ENCODE data around the gene TMPRSS4. TPM values are rescaled to one million over a fixed set of nuclear protein-coding genes. Genes with fewer than 3 reads are reported as not detected.

TMPRSS4 gene
- total and polyA plus RNA-seq, 4 donors = 0.96 to 6.5 TPM; not detected in 2

DNA sequence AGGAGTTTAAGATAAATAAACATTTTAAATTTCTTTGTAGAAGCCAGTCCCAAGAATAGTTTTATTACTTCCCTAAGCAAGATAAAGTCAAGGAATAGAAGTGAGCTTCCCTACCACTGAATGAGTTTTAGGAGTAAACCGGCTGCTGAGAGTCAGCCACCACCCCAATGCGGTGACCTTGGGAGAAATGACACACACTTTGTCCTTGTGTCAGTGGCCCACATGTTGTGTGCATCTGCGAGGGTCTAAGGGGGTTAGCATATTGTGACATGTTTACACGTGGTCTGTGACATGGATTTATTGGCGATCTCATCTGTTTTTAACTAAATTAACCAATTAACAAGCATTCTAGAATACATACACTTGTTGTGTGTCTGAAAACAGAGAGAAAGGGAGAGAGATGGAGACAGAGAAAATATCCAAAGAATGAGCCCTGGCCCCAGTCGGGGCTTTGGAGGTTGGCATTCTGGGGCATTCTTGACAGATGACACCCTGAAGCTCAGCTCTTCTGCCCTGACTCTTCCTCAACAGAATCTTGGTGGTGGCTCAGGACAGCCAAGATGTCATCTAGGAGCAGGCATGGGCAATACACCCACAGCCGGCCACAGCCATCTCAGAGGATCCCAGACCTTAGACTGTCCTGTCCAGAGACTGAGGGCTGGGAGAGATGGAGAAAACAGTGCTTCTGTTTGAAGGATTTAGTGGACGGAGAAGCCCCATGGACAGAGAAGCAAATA is 29.7 kb upstream of the TMPRSS4 start:
- intact Hi-C loops (cut with DNase I) = no loop called here
- 68 to 69% methylated on average over 8 of the region's 8 CpGs for WGBS, 2 donors
- ATAC-seq (ENCODE audit: low FRiP score) (no peak), DNase-seq (no peak)
- H3K27me3 ChIP-seq (ENCODE audit: control insufficient read depth in 1 of 2, insufficient read depth in 2 of 2, low read length in 1 of 2) = no peaks in the 10 kb centered on the region
- H3K9me3 ChIP-seq (ENCODE audit: control insufficient read depth, low read length) = no peaks in the 10 kb centered on the region
- H3K27ac ChIP-seq (ENCODE audit: low read depth in 1 of 2, low read length in 2 of 2) = no peak overlapping the region
- no peaks in the 10 kb centered on the region for H3K36me3 ChIP-seq (ENCODE audit: control insufficient read depth in 1 of 2, insufficient read depth in 2 of 2, low read length in 1 of 2)
- no peaks in the 10 kb centered on the region for H3K4me1 ChIP-seq (ENCODE audit: control insufficient read depth in 1 of 2, insufficient read depth in 2 of 2, low read length in 2 of 2)
- no peak overlapping the region for H3K4me3 ChIP-seq (ENCODE audit: low read length in 2 of 2)

DNA sequence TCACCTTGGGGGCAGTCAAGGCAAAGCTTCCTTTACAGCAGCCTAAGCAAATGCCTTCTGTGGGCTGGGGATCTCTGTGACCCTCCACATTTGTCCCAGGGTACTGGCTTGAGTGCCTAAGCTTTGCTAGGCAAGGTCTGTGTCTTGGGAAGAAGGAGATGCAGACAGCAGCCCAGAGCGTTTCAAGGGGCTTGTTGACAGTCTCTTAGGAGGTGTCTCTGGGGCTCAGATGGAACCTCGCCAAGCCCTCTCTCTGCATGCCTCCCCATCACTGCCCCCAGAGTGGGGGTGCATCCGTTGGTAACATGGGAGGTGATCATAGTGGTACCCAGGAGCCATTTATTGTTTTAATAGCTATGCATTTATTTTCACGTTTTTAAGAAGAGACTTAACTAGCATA is 29.1 kb upstream of the TMPRSS4 start:
- Histone ChIP-seq H3K27me3 (ENCODE audit: control insufficient read depth in 1 of 2, insufficient read depth in 2 of 2, low read length in 1 of 2) (no peaks in the 10 kb centered on the region), H3K4me1 (ENCODE audit: control insufficient read depth in 1 of 2, insufficient read depth in 2 of 2, low read length in 2 of 2) (no peaks in the 10 kb centered on the region), H3K27ac (ENCODE audit: low read depth in 1 of 2, low read length in 2 of 2) (no peak overlapping the region), H3K9me3 (ENCODE audit: control insufficient read depth, low read length) (no peaks in the 10 kb centered on the region), H3K4me3 (ENCODE audit: low read length in 2 of 2) (no peak overlapping the region), H3K36me3 (ENCODE audit: control insufficient read depth in 1 of 2, insufficient read depth in 2 of 2, low read length in 1 of 2) (no peaks in the 10 kb centered on the region)
- intact Hi-C loops (cut with DNase I) = no loop called here
- DNase-seq = no peak
- no peak for ATAC-seq (ENCODE audit: low FRiP score)
- 52 to 64% methylated on average over 4 of the region's 4 CpGs for WGBS, 2 donors

DNA sequence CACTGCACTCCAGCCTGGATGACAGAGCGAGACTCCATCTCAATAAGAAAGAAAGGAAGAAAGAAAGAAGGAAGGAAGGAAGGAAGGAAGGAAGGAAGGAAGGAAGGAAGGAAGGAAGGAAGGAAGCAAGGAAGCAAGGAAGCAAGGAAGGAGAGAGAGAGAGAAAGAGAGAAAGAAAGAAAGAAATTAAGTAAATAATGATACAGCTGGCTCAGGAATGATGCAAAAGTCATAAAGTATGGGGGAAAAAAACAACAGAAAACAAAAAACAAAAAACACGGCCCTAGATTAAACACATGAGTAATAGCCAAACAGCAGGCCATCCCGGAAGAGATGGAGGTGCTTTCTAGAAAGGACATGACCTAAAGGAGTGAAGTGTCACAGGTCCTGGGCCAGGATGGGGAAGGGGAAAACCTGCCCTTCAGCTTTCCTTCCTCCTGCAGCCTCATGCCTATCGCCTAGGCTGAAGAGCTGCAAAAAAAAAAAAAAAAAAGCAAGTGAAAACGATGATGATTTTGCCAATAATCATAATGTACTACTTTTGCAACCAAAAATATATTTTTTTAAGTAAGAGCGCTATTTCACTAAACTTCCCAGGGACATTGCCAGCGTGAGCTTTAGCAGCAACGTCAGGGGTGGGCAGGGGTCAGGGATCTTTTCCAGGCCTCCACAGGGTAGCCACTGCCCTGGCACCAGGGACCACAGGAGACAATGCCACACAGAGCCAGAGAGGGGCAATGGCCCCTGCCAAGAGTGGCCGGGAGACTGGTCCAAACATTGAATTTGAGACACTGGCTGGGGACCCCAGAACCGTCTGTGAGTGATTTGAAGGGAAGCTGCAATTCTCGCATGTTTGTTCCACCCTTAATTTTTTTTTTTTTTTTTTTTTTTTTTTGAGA is 28.2 kb upstream of the TMPRSS4 start:
- H3K27ac ChIP-seq (ENCODE audit: low read depth in 1 of 2, low read length in 2 of 2) = no peak overlapping the region
- intact Hi-C loops (cut with DNase I) = no loop called here
- no peaks in the 10 kb centered on the region for H3K27me3 ChIP-seq (ENCODE audit: control insufficient read depth in 1 of 2, insufficient read depth in 2 of 2, low read length in 1 of 2)
- no peak for ATAC-seq (ENCODE audit: low FRiP score)
- no peaks in the 10 kb centered on the region for H3K4me1 ChIP-seq (ENCODE audit: control insufficient read depth in 1 of 2, insufficient read depth in 2 of 2, low read length in 2 of 2)
- WGBS, 2 donors = 61 to 68% methylated on average over 11 of the region's 11 CpGs
- H3K4me3 ChIP-seq (ENCODE audit: low read length in 2 of 2) = no peak overlapping the region
- H3K9me3 ChIP-seq (ENCODE audit: control insufficient read depth, low read length) = no peaks in the 10 kb centered on the region
- no peaks in the 10 kb centered on the region for H3K36me3 ChIP-seq (ENCODE audit: control insufficient read depth in 1 of 2, insufficient read depth in 2 of 2, low read length in 1 of 2)
- DNase-seq = peak in 1 of 2 donors; percentile 65

GRCh38 chr11:118049771-118050170 is 27.1 kb upstream of the TMPRSS4 start:
- no peak for ATAC-seq (ENCODE audit: low FRiP score)
- intact Hi-C loops (cut with DNase I) = no loop called here

DNA sequence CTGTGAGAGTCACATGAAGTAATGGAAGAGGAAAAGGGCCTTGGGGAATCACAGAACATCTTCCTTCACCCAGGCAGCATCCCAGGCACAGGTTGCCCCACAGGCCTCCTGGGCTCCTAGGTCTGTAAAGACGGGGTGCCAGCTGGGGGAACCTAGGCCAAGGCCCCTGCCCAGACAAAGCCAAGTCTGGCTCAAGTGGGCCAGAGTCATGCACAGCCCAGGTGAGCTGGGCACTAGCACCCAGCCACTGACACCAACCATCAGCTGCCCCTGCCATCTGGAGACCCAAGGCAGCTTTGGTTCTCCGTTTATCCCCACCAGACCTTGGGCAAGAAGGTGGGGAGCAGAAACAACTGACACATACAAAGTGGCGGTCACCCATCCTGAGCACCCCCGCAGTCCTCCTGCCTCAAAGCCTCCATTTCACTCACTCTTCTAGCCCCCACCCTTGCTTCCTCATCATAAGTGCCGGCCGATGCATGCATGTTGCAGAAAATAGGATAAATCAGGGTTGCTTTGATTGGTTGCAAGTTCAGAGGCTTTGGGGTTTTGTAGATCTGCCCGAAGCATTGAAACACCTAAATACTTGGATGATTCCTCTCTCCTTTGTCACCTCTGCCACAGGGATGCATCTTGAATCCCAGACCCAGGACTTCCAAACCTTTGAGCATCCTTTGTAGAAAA is 26.5 kb upstream of the TMPRSS4 start:
- ATAC-seq (ENCODE audit: low FRiP score) (no peak), DNase-seq (no peak)
- WGBS, 2 donors = 82 to 87% methylated on average over 7 of the region's 7 CpGs
- Histone ChIP-seq H3K36me3 (ENCODE audit: control insufficient read depth in 1 of 2, insufficient read depth in 2 of 2, low read length in 1 of 2) (no peaks in the 10 kb centered on the region), H3K4me3 (ENCODE audit: low read length in 2 of 2) (no peak overlapping the region), H3K4me1 (ENCODE audit: control insufficient read depth in 1 of 2, insufficient read depth in 2 of 2, low read length in 2 of 2) (no peaks in the 10 kb centered on the region), H3K9me3 (ENCODE audit: control insufficient read depth, low read length) (no peaks in the 10 kb centered on the region), H3K27ac (ENCODE audit: low read depth in 1 of 2, low read length in 2 of 2) (no peak overlapping the region), H3K27me3 (ENCODE audit: control insufficient read depth in 1 of 2, insufficient read depth in 2 of 2, low read length in 1 of 2) (no peaks in the 10 kb centered on the region)
- intact Hi-C loops (cut with DNase I) = no loop called here

More at GRCh38 chr11:118049771-118050170, 27.1 kb upstream of the TMPRSS4 start:
- no peaks in the 10 kb centered on the region for H3K4me1 ChIP-seq (ENCODE audit: control insufficient read depth in 1 of 2, insufficient read depth in 2 of 2, low read length in 2 of 2)
- H3K27me3 ChIP-seq (ENCODE audit: control insufficient read depth in 1 of 2, insufficient read depth in 2 of 2, low read length in 1 of 2) = no peaks in the 10 kb centered on the region
- H3K27ac ChIP-seq (ENCODE audit: low read depth in 1 of 2, low read length in 2 of 2) = no peak overlapping the region
- H3K4me3 ChIP-seq (ENCODE audit: low read length in 2 of 2) = no peak overlapping the region
- no peak for DNase-seq
- WGBS, 2 donors = 88 to 92% methylated on average over 6 of the region's 6 CpGs
- H3K36me3 ChIP-seq (ENCODE audit: control insufficient read depth in 1 of 2, insufficient read depth in 2 of 2, low read length in 1 of 2) = no peaks in the 10 kb centered on the region
- H3K9me3 ChIP-seq (ENCODE audit: control insufficient read depth, low read length) = no peaks in the 10 kb centered on the region

DNA sequence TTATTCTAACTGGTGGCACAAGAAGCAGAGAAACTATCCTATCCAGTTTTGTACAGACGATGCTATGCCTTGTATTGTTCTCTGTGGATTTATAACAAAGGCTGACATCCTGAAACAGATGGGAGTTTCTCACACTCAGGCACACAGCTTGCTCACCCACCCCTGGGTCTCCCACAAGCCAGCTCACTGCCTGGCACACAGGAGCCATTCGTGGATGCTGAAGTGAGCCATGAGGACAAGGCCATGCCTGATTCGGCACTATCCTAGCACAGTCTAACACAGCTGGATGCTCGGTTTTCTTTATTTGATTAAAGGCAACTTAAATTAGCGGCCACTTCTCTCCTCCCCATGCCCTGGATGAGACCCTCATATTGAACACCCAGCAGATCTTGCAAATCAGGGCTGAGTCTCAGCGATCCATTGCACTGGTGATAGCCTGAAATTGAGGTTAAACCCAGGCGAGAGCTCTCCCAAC is 25.7 kb upstream of the TMPRSS4 start:
- no peaks in the 10 kb centered on the region for H3K4me1 ChIP-seq (ENCODE audit: control insufficient read depth in 1 of 2, insufficient read depth in 2 of 2, low read length in 2 of 2)
- no peaks in the 10 kb centered on the region for H3K27me3 ChIP-seq (ENCODE audit: control insufficient read depth in 1 of 2, insufficient read depth in 2 of 2, low read length in 1 of 2)
- ATAC-seq (ENCODE audit: low FRiP score) = no peak
- H3K4me3 ChIP-seq (ENCODE audit: low read length in 2 of 2) = no peak overlapping the region
- H3K36me3 ChIP-seq (ENCODE audit: control insufficient read depth in 1 of 2, insufficient read depth in 2 of 2, low read length in 1 of 2) = no peaks in the 10 kb centered on the region
- DNase-seq = no peak
- H3K9me3 ChIP-seq (ENCODE audit: control insufficient read depth, low read length) = no peaks in the 10 kb centered on the region
- 75 to 81% methylated on average over 7 of the region's 7 CpGs for WGBS, 2 donors
- no peak overlapping the region for H3K27ac ChIP-seq (ENCODE audit: low read depth in 1 of 2, low read length in 2 of 2)
- intact Hi-C loops (cut with DNase I) = no loop called here

DNA sequence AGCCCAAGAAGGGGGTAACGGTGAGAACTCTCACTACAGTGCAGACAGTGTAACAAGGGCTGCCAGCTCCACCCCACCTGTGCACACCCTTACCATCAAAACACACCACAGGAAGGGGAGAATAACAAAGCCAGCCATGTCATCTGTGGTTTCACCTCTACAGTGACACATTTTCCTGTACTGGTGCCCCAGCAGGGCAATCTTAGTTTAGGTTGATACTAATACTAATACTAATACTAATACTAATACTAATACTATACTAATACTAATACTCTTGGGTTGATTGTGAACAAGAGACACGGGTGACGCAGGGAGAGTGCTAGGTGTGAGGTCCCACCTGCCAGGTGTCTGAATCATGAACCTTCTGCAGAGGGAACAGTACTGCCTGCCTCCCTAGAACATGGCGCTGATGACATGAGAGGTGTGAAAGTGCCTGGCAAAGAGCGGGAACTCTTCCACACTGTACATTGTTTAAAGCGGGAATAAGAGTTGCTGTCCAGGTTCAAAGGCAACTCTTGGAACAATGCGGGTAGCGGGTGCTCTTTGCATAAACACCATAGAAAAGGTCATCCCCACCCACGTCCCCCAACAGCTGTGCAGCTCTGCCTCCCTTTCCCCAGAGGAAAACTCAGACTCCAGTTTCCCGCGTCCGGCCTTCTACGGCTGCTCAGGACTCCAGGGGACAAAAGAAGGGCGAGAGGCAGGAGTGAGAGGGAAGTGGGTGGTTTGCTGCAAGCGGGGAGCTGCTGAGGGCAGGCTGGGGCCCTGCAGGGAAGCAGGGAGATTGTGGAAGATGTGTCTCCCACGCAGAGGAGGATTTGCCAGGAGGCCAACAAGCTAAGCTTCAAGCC is 25.0 kb upstream of the TMPRSS4 start:
- intact Hi-C loops (cut with DNase I) = loop anchor here (2.0 kb wide), 1 partner anchor 207 kb away; no protein-coding TSS in a partner anchor
- Histone ChIP-seq H3K27ac (ENCODE audit: low read depth in 1 of 2, low read length in 2 of 2) (no peak overlapping the region), H3K4me3 (ENCODE audit: low read length in 2 of 2) (no peak overlapping the region), H3K27me3 (ENCODE audit: control insufficient read depth in 1 of 2, insufficient read depth in 2 of 2, low read length in 1 of 2) (no peaks in the 10 kb centered on the region), H3K9me3 (ENCODE audit: control insufficient read depth, low read length) (no peaks in the 10 kb centered on the region), H3K36me3 (ENCODE audit: control insufficient read depth in 1 of 2, insufficient read depth in 2 of 2, low read length in 1 of 2) (no peaks in the 10 kb centered on the region), H3K4me1 (ENCODE audit: control insufficient read depth in 1 of 2, insufficient read depth in 2 of 2, low read length in 2 of 2) (no peaks in the 10 kb centered on the region)
- ATAC-seq (ENCODE audit: low FRiP score) (no peak), DNase-seq (no peak)
- 79 to 86% methylated on average over 16 of the region's 16 CpGs for WGBS, 2 donors

Data from aorta (tissue), 5 donors.